SHP77 (cell line): ENCODE measurements around the gene CPNE8.
A peak's percentile ranks its signal among the peaks of the same experiment; 100 is the strongest.

Experiments
- DNase-seq, 2 experiments: peaks; one replicate each; lab custom pipeline; 2025; lab: John Stamatoyannopoulos, UW

CPNE8 gene

GRCh38 chr12:38905480-38906351 lies at the start of gene CPNE8:
TSS of gene CPNE8 (minus strand) at chr12:38905591. CDS start at chr12:38905534, 57 bp downstream.
- DNase-seq = peak; percentile 56 to 61

- no peak for DNase-seq
Observed at GRCh38 chr12:38954238-38954873, 49.0 kb upstream of the CPNE8 start.

GRCh38 chr12:38949363-38949762 lies 44.0 kb upstream of the CPNE8 start:
- no peak for DNase-seq

- no peak for DNase-seq
Observed at GRCh38 chr12:38934686-38935085, 29.3 kb upstream of the CPNE8 start.

- DNase-seq = no peak
Observed at GRCh38 chr12:38934078-38934584, 28.7 kb upstream of the CPNE8 start.

GRCh38 chr12:38932320-38932719 lies 26.9 kb upstream of the CPNE8 start:
- no peak for DNase-seq

- no peak for DNase-seq
Observed at GRCh38 chr12:38931461-38931860, 26.1 kb upstream of the CPNE8 start.

- DNase-seq = no peak
Observed at GRCh38 chr12:38930990-38931389, 25.6 kb upstream of the CPNE8 start.

GRCh38 chr12:38926501-38926900 lies 21.1 kb upstream of the CPNE8 start:
- no peak for DNase-seq

GRCh38 chr12:38921025-38921677 lies 15.8 kb upstream of the CPNE8 start:
- peak; percentile 66 to 75 for DNase-seq

GRCh38 chr12:38919191-38919590 lies 13.8 kb upstream of the CPNE8 start:
- no peak for DNase-seq

- DNase-seq = no peak
Observed at GRCh38 chr12:38915429-38916182, 10.2 kb upstream of the CPNE8 start.

- no peak for DNase-seq
Observed at GRCh38 chr12:38912116-38912515, 6.7 kb upstream of the CPNE8 start.

- DNase-seq = no peak
Observed at GRCh38 chr12:38911611-38912010, 6.2 kb upstream of the CPNE8 start.

GRCh38 chr12:38907201-38907923 lies 2.0 kb upstream of the CPNE8 start:
- no peak for DNase-seq

GRCh38 chr12:38906482-38907200 lies 1.2 kb upstream of the CPNE8 start:
- peak; percentile 83 to 87 for DNase-seq

GRCh38 chr12:38904537-38905479 lies 583 bp downstream of the CPNE8 start:
- DNase-seq = peak; percentile 77 to 88

GRCh38 chr12:38903596-38903995 lies 1.8 kb downstream of the CPNE8 start:
- no peak for DNase-seq

GRCh38 chr12:38898001-38898684 lies 7.2 kb downstream of the CPNE8 start:
- no peak for DNase-seq
